Tibial nerve (tissue), 3 donors: ENCODE results near the gene ST6GALNAC3.

Experiments used
- CTCF ChIP-seq, 5 experiments: fragments of 200-600 bp in 3 of 5; fragments of 450-650 bp in 2 of 5; sonication (generic) in 3 of 5; IDR thresholded peaks; one replicate each; pipeline ENCODE4 v1.5.1; 2016 to 2019; ENCODE audit warnings: antibody characterized with exemption in 5 of 5, mild to moderate bottlenecking in 3 of 5, moderate library complexity in 2 of 5
- POLR2A ChIP-seq, 2 donors: fragments of 450-650 bp; IDR thresholded peaks; one replicate each; pipeline ENCODE4 v1.6.1; 2017; ENCODE audit warnings: antibody characterized with exemption in 2 of 2, mild to moderate bottlenecking in 2 of 2, moderate library complexity in 2 of 2

- TF ChIP-seq CTCF (IDR thresholded peaks at IDR 0.05) (no peak), POLR2A (IDR thresholded peaks at IDR 0.05) (no peak)
Measured at GRCh38 chr1:76585980-76586674, 511.6 kb downstream of the ST6GALNAC3 start.
